HG03342 (cell line): Measurements from ENCODE around the gene CCDC192.

Experiments
- ATAC-seq: cut with Tn5 transposase; IDR thresholded peaks from one replicate; pipeline ENCODE4 v1.9.1; 2021; ENCODE audit warnings: mild to moderate bottlenecking, moderate library complexity; ENCODE audit not compliant: unreplicated experiment

CCDC192 gene

DNA sequence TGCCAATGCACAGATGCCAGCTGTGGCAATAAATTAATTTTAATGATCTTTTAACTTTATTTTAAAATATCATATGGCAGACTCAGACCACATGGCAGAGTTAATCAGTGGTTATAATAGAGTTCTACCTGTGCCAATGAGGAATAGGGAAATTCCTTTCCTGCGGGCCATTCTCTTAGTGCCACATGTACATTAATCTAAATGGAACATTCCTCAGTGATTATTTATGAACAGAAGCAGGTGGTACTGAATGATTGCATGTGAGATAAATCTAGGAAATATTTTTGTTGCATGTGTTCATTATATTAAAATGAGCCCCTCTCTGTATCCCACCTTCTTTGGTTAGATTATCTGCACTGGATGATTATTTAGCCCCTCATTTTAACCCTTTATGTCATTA lies 102.3 kb downstream of the CCDC192 start:
- ATAC-seq: no peak

DNA sequence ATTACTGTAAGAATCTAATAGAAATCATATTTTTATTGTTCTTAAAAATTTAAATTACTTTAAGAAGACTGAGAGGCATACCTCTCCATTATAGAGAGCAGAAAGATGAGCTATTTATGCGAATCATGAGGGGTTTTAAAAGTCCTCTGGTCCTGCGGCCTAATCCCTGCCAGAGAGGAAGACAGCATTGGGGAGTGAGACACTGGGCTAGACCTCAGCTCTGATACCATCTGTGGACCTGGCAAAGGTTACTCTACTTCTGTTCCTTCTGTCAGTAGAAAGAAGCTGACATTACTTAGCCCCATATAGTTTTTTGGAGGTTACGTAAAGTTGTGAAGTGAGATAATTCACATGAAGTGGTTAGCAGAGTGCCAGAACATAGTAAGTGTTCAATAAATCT lies 103.6 kb downstream of the CCDC192 start:
- no peak for ATAC-seq

DNA sequence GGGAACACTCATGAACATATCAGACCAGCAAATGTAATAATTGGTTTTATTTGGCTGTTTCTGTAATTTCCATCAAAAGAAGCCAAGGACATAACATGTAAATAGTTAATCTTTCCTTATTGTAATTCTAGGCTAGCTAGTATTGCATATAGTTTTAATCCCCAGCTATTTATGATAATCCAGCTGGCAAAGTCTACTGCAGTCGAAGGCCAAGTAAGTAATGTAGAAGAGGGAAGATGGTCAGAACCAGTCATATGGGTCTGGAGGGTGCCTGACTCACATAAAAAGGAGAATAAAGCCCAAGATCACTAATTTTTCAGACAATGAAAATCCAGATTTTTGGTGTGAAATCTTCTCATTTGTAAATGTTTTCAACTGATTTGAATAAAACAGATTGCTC lies 106.3 kb downstream of the CCDC192 start:
- no peak for ATAC-seq

DNA sequence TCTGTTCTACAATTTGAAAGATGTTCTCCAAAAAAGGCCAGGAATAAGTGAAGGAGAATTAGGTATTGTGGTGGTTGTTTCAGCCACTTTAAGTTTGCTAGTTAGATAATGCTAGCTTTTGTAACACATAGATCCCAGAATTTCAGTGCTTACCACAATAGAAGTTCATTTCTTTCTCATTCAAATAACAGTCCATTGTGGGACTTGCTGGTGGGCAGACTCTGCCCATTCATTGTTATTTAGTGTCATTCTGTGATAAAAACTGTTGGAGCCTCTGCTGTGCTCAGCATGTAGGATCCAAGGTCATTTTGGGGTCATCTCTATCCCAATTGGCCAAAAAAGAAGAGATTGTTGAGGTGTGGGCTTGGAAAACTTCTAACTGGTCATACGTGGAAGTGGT lies 106.8 kb downstream of the CCDC192 start:
- no peak for ATAC-seq

DNA sequence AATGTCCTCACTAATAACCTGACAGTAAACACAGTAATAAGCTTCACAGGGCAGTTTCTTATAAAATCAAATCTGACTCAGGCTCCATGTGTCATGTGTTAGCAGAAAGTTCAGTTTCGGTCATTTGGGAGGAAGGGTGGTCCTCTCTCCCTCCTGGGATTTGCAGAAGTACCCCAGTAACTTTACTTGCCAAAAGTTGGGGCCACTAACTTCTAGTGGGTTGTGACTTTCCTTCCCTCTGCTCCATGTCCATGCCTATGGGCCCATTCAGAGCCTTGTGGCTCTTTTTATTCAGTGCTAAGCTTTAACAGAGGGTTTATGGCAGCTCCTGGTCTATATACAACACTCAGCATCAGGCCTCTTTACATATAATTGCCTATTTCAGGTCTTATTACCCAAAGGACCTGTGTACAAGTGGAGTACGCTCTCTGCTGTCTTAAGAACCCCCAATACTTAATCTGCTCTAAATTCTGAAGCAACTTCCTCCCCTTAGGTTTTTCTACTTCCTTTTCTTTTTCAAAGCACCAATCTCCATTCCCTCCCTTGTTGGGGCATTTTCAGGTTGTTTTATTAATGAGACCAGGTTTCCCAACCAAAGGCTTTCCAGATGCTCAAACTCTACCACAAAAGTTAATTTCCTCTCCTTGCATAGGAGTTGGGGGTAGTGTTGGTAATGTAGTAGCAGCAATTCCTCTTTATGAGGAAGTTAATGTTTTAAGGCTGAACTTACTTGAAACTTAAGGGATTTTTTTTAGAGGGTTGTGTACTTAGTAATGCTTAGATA lies 107.7 kb downstream of the CCDC192 start:
- no peak for ATAC-seq

DNA sequence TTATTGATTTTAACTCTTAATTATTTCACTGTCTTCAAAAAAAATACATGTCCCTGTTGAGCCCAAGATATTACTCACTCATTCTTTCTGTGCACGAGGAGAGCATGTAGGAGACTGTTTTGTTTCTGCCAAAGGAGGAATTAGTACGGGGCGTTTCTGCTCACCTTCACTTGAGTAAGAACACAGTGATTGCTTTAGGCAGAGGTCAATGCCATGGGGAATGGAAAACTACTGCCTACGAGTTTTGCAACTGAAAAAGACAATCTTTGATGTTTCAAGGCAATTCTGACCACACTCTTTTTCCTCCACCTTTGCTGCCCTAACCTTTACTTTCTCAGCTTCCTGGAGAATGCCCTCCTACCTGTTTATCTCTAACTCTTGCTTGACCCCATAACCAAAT lies 109.4 kb downstream of the CCDC192 start:
- no peak for ATAC-seq

DNA sequence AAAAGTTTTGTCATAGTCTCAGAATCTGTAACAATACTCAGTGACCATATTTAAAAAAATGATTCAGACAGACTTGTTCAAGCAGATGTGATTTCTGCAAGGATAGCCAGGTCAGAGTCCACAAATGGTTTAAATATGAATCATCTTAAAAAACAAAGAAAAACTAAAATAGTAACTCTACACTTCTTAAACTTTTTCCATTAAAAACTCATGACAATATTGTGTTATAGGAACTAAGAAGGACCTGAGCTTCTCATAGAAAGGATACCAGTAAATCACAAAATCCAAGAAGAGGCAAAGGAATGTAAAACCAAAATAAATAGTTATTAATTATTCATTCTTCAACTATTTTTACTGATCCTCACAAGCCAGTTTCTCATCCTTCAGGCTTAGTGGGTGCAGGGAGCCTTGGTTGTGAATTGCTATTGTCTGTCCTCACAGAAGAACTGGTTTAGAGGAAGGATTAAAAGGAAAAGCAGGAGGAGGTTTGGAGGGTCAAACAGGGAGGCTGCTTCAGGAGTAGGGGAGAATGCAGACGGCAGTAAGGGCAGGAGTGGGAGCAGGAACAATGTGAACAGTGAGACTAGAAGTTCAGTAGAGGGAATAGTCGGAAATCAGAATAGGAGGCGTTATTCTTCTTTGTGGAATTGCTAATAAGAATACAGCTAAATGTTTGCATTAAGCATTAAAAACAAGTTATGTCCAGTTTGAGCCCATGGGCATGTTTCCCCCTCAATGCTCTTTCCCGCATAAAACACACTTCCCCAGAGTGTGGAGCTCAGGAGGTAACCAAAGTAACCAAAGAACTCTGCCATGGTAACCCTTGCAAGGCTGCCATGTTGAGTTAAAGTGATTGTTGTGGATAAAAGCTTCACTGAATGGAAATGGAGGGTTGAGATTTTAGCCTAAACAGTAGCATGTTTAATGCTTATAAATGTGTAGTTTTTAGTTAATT lies 110.7 kb downstream of the CCDC192 start:
- no peak for ATAC-seq

DNA sequence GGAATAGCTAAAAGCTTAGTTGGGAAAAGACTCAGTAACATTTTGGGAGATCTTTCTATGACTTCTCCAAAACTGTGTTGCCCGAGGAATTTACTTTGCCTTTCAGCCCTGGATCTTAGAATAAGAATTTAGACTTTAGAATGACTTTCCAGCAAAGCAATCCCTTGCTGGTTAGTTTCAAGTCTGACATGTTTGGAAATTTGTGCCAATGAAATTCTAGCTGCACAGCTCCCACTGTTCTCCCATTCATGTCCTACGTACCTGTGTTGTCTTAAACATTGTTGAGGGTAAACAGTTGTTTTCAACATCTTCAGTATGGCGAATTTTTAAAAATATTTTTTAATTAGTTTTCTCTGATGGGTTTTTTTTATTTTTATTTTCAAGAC lies 111.4 kb downstream of the CCDC192 start:
- ATAC-seq: no peak

DNA sequence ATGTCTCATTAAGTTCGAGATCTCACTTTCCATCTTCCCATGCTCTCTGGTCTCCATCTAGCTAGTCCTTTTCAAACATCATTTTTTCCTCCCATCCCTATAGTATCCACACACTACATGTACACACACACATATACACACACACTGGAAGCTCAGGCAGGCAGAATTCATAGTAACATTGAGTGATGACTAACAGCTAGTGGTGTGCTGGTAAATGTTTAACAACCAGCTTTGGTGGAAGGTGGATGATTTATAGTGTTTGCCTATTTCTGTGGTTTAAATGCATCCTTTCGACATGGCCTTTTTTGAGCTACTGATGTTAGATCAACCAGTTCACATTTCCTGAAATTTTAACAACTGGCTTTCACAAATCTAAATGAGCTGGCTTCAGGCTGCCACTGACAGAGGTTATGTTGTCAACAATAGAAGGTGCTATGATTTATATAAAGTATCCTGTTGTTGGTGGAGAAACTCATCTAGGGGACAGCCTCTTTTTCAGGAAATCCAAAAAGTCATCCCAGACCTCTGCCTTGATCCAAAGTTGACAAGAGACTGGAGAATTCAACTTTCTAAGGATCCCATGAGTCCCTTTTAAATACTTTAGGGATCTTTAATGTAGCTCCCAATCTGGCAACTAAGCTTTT lies 117.8 kb downstream of the CCDC192 start:
- peak; percentile 96 for ATAC-seq

DNA sequence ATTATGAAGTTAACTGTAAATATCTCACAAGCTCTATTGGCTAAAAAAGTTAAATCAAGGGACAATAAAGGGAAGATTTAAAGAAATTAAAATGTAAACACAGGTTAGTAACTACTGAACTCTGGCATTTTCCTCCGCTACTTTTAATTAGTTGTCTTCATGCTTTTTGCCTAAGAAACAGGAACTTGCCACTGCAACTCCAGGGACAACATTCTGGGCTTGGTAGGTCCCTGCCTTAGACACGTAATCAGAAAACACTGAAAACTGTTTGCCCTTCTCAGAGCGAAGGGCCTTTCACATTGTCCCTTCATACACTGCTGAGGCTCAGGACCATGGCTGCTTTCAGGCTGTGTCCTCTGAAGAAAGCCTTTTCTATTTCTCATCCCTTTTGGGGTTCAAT lies 118.7 kb downstream of the CCDC192 start:
- ATAC-seq: no peak

DNA sequence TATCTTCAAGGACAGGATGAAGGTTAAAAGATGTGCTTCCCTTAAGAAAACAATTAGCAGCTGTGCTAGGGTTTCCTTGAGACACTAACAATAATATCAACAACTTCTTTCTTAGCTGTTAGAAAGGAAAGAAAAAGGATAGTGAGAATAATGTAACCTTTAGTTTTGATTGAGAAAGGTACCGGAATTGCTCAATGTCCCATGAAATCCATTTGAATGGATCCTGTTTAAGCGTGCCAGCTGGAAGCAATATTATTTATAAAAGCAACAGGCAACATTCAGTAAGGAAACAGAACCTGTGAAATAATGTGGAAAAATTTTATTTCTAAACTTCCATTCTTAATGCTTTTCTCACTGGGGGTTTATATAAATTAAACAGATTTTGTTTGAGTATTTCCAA lies 120.9 kb downstream of the CCDC192 start:
- no peak for ATAC-seq

DNA sequence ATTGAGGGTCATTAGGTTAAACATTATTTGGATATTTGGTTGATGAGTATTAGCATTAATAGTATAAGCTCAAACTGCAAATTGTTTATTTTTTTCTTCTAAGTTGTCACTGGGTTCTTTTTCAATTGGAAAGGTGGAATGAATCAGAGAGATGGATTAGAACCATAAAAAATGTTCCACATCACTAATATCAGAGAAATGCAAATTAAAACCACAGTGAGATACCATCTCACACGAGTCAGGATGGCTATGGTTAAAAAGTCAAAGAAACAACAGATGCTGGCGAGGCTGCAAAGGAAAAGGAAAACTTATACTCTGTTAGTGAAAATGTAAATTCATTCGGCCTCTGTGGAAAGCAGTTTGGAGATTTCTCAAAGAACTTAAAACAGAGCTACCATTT lies 122.8 kb downstream of the CCDC192 start:
- ATAC-seq: no peak

DNA sequence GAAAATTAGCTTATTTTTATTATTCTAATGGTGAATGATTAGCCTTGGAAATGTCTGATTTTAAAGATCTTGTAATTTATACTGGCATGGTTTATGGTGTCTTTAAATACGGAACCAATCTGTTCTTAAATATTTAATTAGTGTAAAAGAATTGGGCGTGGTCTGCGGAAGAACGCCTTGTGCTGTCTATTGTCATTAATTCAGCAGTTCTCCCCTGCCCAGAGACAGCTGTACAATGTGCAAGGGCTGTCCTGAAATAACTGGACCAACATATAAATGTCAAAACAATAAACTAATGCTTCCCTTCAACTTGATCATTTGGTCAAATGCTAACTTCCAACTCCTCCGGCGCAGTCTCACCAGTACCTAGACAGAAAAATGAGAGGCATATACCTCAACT lies 124.3 kb downstream of the CCDC192 start:
- ATAC-seq: no peak

DNA sequence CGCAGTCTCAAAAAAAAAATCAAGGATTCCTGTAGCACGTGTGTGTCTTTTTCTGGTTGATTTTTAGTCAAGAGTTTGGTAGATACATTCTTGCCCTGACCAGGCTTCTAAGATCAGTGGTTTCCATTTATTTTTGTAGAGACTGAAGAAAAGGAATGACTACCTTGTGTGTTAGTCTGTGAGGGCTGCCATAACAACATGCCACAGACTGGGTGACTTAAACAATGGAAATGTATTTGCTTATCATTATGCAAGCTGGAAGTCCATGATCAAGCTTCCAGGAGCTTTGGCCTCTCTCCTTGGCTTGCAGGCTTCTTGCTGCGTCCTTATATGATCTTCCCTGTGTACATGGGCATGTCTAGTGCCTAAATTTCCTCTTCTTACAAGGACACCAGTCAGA lies 127.0 kb downstream of the CCDC192 start:
- ATAC-seq: no peak

DNA sequence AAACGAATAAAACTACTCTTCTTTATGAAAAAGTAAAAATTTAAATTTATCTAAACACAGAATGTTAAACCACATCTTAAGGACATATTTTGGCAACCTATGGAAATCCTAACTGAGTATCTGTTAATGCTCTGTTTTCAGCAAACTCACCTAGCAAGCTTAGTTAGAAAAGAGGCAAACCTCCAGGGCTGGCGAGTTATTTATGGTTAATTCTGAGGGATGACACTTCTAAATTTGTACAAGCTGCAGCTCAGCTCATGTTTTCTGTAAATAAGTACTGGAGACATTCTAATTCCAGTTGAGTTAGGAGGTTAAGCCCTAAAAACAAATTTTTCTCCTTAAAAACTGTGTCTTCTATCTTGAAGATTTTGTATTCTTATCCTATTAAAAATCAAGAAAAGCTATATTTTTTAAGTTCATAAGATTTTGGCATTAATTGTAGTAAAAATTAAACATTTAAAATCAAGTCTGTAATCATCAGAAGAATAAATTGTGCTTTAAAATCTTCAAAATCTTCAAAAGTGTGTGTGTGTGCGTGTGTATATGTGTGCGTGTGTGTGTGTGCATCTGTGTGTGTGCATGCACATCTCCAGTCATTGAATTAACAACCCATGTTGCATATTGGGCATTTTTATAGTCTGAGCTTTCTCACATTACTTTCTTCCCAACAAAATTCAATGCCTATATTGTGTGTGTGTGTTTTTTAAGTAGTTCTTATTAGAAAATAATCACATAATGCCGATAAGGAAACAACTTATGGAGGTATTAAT lies 127.8 kb downstream of the CCDC192 start:
- no peak for ATAC-seq

DNA sequence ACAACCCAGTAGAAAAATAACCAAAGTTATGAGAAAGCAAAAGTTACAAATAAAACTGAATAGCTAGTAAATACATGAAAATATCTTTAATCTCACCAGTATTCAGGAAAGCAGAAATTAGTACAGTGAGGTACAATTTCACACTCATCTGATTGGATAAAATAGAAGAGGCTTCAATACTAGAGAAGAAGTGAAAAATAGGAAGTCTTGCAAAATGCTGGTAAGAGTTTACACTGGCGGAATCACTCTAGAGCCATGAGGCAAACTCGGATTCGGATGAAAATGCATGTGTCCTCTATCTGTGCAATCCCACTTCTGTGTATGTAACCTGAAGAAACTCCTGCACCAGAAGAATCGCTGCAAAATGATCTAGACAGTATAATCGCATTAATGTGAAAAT lies 128.9 kb downstream of the CCDC192 start:
- no peak for ATAC-seq

DNA sequence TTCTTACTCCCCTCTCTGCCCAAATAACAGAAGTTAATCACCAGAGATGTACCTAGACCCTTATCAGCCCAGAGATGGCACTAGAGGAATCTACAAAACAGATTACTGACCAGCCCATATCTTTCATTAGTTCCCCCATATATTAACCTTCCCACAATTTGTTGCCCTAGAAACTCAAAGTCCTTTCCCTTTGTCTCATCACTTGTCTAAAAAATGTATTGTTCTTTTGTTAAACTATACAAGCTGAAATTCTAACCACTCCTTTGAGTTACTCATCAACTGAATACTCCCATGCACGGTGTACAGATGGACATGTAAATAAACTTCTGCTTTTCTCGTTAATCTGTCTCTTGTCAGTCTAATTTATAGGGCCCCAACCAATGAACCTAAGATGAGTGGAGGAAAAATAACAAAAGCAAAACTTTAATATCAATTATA lies 130.9 kb downstream of the CCDC192 start:
- peak; percentile 65 for ATAC-seq

DNA sequence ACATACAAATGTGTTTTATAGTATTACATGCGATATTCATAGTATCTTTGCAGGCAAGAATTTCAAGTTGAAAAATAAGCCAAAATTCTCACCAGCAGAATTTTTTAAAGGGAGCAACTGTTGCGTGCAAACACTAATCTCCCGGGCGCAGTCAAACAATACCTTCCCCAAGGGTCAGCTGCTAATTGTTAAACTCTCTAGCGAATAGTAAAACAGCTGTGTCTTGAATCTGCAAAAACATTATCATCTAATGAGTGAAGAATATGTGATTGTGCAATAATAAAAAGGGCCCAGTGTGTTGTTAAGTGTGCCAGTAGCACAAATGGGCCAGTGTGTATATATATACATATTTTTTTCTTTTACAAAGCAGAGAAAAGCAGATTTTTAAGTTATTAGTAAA lies 131.4 kb downstream of the CCDC192 start:
- no peak for ATAC-seq

DNA sequence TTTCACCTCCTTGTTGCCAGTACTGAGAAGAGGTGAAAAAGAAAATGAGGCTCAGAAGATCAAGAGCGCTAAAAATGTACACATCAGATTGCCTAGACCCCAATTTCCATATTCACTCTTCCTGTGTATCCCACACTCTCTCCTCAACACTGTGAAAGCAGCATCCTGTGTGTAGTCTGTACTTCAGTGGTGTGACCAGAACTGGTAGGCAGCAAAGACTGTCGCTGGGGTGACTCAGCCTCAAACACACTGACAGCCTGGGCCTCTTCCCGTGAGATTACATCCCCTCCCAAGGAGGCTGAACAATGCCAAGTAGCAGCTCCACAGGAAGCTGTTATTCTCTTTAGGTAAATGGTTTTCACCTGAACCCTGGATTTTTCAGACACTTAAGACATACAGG lies 135.5 kb downstream of the CCDC192 start:
- ATAC-seq: no peak

DNA sequence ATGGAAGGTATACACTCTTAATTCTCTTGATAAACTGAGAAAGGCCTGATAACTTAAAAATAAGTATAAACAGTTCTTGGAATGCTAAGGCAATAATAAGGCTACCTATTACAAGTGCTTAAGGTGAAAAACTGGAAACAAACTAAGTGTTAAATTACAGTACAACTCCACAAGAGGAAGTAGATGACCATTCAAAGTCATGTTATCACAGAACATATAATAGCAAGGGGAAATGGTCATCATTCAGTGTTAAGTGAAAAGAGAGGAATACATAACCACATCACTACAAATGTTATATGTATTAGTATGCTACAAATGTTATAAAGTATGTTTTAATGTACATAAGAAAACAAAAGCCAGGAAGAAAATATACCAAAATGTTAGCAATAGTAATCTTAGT lies 135.9 kb downstream of the CCDC192 start:
- no peak for ATAC-seq
